ENCODE measurements around the gene IMPA2.

DNA sequence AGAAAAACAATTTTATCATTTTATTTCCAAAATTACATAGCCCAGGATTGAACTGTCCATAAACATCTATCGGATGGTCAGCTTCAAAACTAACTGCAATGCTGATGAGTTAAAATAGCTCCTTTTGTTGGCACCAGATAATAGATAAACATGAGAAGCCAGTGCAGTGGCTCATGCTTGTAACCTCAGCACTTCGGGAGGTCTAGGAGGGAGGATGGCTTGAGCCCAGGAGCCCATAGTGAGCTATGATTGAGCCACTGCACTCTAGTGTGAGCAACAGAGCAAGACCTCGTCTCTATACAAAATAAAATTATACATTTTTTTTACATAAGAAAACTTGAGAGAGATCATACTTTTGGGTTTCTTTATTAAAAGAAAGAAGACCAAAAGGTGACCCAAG is 34.6 kb upstream of the IMPA2 start:
- no peak for TF ChIP-seq CTCF (IDR thresholded peaks at IDR 0.05; ENCODE audit: insufficient read depth, low read length, poor library complexity, severe bottlenecking)
- TF ChIP-seq EZH2phosphoT487 (conservative IDR thresholded peaks at IDR 0.05; ENCODE audit: low read length) = no peak

All from SU-DHL-6 (cell line).